Sigmoid colon (tissue), 4 donors: Measurements from ENCODE around the gene RCAN1.

Source experiments
- CTCF ChIP-seq, 4 experiments: fragments of 450-650 bp in 3 of 4; fragments of 200-600 bp in 1 of 4; IDR thresholded peaks; one replicate each; pipeline ENCODE4 v1.5.1; 2016 to 2019; ENCODE audit warnings: antibody characterized with exemption in 4 of 4, mild to moderate bottlenecking in 3 of 4, moderate library complexity in 2 of 4
- EP300 ChIP-seq, 4 donors: sonication (generic); formaldehyde crosslinking; IDR thresholded peaks; one replicate each; pipeline ENCODE4 v1.6.1; 2017; ENCODE audit warnings: antibody characterized with exemption in 4 of 4
- POLR2A ChIP-seq, 2 donors: fragments of 450-650 bp; IDR thresholded peaks; one replicate each; pipeline ENCODE4 v1.6.1; 2016; ENCODE audit warnings: antibody characterized with exemption in 2 of 2, mild to moderate bottlenecking in 2 of 2, moderate library complexity in 2 of 2

- TF ChIP-seq CTCF (IDR thresholded peaks at IDR 0.05) (no peak), EP300 (IDR thresholded peaks at IDR 0.05) (peak in 1 of 4 donors; percentile 27), POLR2A (IDR thresholded peaks at IDR 0.05) (no peak)
Observed at GRCh38 chr21:34617753-34618339, 2.9 kb upstream of the RCAN1 start.
